ENCODE results near the gene PIEZO1.
"Not testable (repeated sequence)": the region's sequence is repeated elsewhere in the genome, so short reads cannot be mapped to it uniquely, and the experiment has no call there.

PIEZO1 gene

DNA sequence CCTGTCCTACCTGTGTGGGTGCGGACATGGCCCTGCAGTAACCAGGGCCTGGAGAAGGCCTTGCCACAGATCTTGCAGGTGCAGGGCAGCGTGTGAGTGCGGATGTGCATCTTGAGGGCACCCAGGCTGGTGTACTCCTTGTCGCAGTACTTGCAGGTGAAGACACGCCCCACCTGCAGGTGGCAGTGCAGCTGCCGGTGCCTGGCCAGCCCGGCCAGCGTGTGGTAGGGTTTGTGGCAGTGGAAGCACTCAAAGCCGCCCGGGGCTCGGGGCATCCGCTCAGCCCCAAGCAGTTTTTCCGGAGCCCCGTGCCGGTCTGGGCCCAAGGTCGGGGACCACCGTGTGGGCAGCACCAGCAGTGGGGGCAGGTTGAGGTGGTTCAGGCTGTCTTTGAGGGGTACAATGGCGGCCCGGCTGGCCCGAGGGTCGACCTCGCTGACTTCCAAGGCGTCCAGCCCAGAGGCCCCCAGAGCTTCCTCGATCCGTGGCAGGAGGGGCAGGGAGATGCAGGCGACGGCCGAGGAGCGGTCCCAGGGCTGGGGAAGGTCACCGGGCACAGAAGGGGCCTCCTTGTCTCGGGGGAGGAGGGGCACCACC, 103.8 kb downstream of the PIEZO1 start:
- H3K27me3 ChIP-seq (ENCODE audit: control insufficient read depth in 1 of 2, insufficient read depth in 2 of 2, low read length in 2 of 2) = peaks cover 31 to 51% of the 10 kb centered on the region in 2 donors

DNA sequence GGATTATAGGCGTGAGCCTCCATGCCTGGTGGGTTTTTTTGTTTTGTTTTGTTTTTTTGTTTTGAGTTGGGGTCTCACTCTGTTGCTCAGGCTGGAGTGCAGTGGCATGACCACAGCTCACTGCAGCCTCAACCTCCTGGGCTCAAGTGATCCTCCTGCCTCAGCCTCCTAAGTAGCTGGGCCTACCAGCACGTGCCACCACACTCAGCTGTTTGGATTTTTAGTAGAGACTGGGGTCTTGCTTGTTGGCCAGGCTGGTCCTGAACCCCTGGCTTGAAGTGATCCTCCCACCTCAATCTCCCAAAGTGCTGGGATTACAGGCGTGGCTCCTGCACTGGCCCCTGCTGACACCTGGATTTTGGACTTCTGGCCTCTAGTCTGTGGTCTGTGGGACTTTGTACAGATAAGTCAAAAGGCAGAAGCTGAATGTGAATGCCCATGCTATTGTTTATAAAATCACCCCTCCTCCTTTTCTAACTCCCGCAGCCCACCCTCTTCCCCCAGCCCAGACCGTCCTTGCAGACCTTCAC, 104.4 kb downstream of the PIEZO1 start:
- Histone ChIP-seq H3K9ac (ENCODE audit: low read length in 2 of 2) (no peak overlapping the region), H3K27me3 (ENCODE audit: control insufficient read depth in 1 of 2, insufficient read depth in 2 of 2, low read length in 2 of 2) (peaks cover 27 to 46% of the 10 kb centered on the region in 2 donors), H3K9me3 (ENCODE audit: control insufficient read depth in 2 of 2, low read length in 2 of 2) (no peaks in the 10 kb centered on the region), H3K27ac (ENCODE audit: low read length) (no peak overlapping the region), H3K36me3 (ENCODE audit: control insufficient read depth in 2 of 2, insufficient read depth in 2 of 2, low read length in 2 of 2) (no peaks in the 10 kb centered on the region), H3K4me1 (ENCODE audit: control insufficient read depth, insufficient read depth, low read length) (peaks cover 8% of the 10 kb centered on the region), H3K4me3 (ENCODE audit: low read length in 2 of 2) (no peak overlapping the region)

More for the DNA sequence above, 103.8 kb downstream of the PIEZO1 start:
- Histone ChIP-seq H3K4me1 (ENCODE audit: control insufficient read depth, insufficient read depth, low read length) (peaks cover 10% of the 10 kb centered on the region), H3K36me3 (ENCODE audit: control insufficient read depth in 2 of 2, insufficient read depth in 2 of 2, low read length in 2 of 2) (no peaks in the 10 kb centered on the region), H3K27ac (ENCODE audit: low read length) (no peak overlapping the region), H3K9me3 (ENCODE audit: control insufficient read depth in 2 of 2, low read length in 2 of 2) (no peaks in the 10 kb centered on the region), H3K4me3 (ENCODE audit: low read length in 2 of 2) (no peak overlapping the region), H3K9ac (ENCODE audit: low read length in 2 of 2) (no peak overlapping the region)

DNA sequence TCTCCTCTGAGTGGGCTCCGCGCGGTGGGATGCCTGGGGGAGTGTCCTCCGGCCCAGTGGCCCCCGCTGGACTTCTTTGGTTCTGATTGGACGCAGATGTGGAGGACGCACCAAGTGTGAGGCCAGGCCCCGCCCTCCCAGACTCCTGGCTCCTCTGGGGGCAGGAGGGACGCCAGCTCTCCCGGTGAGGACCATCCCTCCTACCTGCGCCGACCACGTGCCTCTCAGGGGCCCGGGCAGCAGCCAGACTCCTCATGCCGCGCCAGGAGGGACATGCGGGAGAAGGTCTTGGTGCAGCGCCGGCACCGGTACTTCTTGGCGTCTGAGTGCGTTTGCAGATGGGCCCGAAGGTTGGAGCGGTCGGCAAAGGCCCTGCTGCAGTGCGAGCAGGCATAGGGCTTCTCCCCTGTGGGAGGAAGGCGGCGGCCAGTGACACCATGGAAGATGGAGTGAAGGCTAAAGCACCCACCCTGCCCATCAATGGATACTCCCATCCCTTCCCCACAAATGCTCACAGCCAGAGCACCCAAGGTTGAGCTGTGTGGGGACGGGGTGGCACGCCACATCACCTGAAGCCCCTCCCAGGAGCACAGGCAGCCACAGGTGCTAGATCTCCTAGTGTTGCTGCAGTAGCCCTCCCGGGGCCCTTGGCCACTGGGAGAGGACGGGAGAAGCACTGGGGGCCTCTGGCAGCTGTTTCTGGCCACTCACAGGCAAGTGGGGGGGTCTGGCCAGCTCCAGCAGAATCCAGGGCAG, 106.6 kb downstream of the PIEZO1 start:
- H3K9ac ChIP-seq (ENCODE audit: low read length in 2 of 2) = no peak overlapping the region
- no peaks in the 10 kb centered on the region for H3K9me3 ChIP-seq (ENCODE audit: control insufficient read depth in 2 of 2, low read length in 2 of 2)
- peaks cover 2% of the 10 kb centered on the region for H3K4me1 ChIP-seq (ENCODE audit: control insufficient read depth, insufficient read depth, low read length)
- H3K27me3 ChIP-seq (ENCODE audit: control insufficient read depth in 1 of 2, insufficient read depth in 2 of 2, low read length in 2 of 2) = peaks cover 13 to 30% of the 10 kb centered on the region in 2 donors
- no peak overlapping the region for H3K4me3 ChIP-seq (ENCODE audit: low read length in 2 of 2)
- peaks cover 0 to 2% of the 10 kb centered on the region in 2 donors for H3K36me3 ChIP-seq (ENCODE audit: control insufficient read depth in 2 of 2, insufficient read depth in 2 of 2, low read length in 2 of 2)
- H3K27ac ChIP-seq (ENCODE audit: low read length) = no peak overlapping the region

DNA sequence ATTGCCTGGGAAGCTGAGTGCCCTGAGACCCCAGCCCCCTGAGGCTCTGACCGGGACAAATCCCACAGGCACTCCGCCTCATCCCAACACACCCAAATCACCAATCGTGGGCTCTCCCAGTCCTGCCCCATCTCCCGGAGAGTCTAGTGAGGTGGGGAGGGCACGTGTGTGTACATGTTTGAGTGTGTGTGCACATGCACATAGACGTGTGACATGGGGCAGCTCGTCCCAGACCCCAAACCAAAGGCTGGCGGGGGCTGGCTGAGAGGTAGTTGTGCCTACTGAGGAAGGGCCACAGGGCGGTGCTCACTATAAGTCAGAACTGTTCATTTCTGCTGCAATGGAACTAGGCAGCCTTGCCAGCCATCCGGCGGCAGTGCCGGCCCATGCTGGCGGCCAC, 107.3 kb downstream of the PIEZO1 start:
- no peak overlapping the region for H3K27ac ChIP-seq (ENCODE audit: low read length)
- H3K4me1 ChIP-seq (ENCODE audit: control insufficient read depth, insufficient read depth, low read length) = peaks cover 2% of the 10 kb centered on the region
- no peak overlapping the region for H3K4me3 ChIP-seq (ENCODE audit: low read length in 2 of 2)
- peaks cover 13 to 30% of the 10 kb centered on the region in 2 donors for H3K27me3 ChIP-seq (ENCODE audit: control insufficient read depth in 1 of 2, insufficient read depth in 2 of 2, low read length in 2 of 2)
- no peaks in the 10 kb centered on the region for H3K9me3 ChIP-seq (ENCODE audit: control insufficient read depth in 2 of 2, low read length in 2 of 2)
- H3K9ac ChIP-seq (ENCODE audit: low read length in 2 of 2) = no peak overlapping the region
- peaks cover 0 to 2% of the 10 kb centered on the region in 2 donors for H3K36me3 ChIP-seq (ENCODE audit: control insufficient read depth in 2 of 2, insufficient read depth in 2 of 2, low read length in 2 of 2)

DNA sequence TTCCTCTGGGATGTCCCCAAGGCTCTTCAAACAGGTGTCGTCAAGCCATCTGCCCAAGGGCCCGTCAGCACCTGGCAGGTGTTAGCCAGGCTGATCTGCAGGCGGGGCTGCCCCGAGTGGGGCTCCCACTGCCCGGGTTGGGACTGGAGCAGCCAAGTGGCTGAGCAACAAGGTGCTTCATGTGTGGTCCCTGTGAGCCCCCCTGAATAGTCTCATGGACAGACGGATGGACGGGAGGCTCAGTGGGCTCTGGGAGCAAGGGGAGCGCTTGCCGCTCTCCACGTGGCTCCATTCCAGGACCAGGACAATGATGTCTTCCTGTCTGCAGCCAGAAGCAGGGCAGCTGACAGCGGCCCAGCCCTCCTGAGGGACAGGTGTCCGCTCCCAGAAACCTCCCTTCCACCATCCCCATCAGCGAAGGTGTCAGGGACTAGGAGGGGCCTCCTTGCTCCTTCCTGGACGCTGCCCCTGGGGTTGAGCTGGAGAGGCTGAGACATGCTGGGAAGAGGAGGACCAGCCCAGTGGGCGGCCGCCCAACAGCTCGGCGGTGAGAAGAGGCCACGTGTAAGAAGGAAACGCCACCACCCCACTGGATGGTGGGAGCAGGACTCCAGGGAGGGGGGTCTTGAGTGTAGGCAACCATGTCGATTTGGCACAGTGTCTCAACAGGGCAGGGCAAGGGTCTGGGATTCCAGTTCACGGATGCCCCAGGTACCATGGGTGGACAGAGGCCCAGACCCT, 108.3 kb downstream of the PIEZO1 start:
- Histone ChIP-seq H3K9me3 (ENCODE audit: control insufficient read depth in 2 of 2, low read length in 2 of 2) (no peaks in the 10 kb centered on the region), H3K27me3 (ENCODE audit: control insufficient read depth in 1 of 2, insufficient read depth in 2 of 2, low read length in 2 of 2) (peaks cover 9 to 23% of the 10 kb centered on the region in 2 donors), H3K9ac (ENCODE audit: low read length in 2 of 2) (no peak overlapping the region), H3K4me1 (ENCODE audit: control insufficient read depth, insufficient read depth, low read length) (peaks cover 2% of the 10 kb centered on the region), H3K36me3 (ENCODE audit: control insufficient read depth in 2 of 2, insufficient read depth in 2 of 2, low read length in 2 of 2) (peaks cover 0 to 2% of the 10 kb centered on the region in 2 donors), H3K27ac (ENCODE audit: low read length) (no peak overlapping the region), H3K4me3 (ENCODE audit: low read length in 2 of 2) (no peak overlapping the region)

DNA sequence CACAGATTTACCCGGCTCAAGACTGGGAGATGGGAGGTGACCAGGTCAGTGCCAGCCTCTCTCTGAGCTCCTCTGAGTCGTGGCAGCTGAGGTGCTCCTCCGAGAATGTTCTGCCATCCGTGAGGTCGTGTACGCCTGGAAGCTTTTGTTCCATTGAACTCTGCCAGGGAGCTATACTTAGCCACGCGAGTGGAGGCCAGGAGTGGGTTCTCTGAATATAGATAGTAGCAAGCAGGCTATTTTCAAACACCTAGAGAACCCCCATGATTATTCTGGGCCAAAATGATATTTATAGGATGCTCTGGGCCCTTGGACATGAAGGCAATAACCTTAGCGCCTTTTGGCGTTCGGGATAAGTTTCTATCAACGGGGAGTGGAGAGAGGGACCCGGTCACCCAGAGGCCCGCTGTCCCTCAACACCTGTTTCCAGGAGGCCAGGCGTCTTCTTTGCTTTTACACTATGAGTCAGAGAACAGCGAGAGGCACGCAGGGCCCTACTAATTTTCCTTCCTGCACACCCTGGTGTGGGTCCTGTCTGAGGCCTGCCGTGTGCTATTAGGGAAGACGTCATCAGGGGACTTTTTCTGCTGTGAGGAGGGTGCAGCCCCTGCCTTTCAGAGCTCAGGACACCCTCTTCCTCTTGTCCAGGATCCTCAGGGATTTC, 111.2 kb downstream of the PIEZO1 start:
- Histone ChIP-seq H3K4me1 (ENCODE audit: control insufficient read depth, insufficient read depth, low read length) (no peaks in the 10 kb centered on the region), H3K9ac (ENCODE audit: low read length in 2 of 2) (no peak overlapping the region), H3K36me3 (ENCODE audit: control insufficient read depth in 2 of 2, insufficient read depth in 2 of 2, low read length in 2 of 2) (peaks cover 0 to 2% of the 10 kb centered on the region in 2 donors), H3K27ac (ENCODE audit: low read length) (no peak overlapping the region), H3K9me3 (ENCODE audit: control insufficient read depth in 2 of 2, low read length in 2 of 2) (no peaks in the 10 kb centered on the region), H3K4me3 (ENCODE audit: low read length in 2 of 2) (no peak overlapping the region), H3K27me3 (ENCODE audit: control insufficient read depth in 1 of 2, insufficient read depth in 2 of 2, low read length in 2 of 2) (peaks cover 6 to 7% of the 10 kb centered on the region in 2 donors)

DNA sequence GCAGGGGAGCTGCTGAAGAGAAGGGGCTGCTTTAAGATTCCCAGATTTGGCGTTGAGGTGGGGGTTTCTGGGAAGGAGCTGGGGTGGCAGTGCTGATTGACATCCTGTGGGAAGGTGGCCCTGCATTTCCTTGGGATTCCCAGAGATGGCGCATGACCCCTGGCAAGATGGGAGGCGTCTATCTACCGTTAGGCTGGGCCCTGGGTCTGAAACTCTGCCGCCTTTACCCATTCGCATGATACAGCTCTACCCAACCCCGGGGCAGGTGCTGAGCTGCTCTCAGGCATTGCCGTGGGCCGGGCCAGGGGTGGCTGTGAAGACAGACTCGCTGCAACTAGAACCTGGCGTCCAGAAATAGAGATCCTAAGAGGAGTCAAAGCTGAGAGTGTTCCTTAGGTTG, 112.2 kb downstream of the PIEZO1 start:
- H3K4me3 ChIP-seq (ENCODE audit: low read length in 2 of 2) = no peak overlapping the region
- H3K9me3 ChIP-seq (ENCODE audit: control insufficient read depth in 2 of 2, low read length in 2 of 2) = no peaks in the 10 kb centered on the region
- H3K27me3 ChIP-seq (ENCODE audit: control insufficient read depth in 1 of 2, insufficient read depth in 2 of 2, low read length in 2 of 2) = peaks cover 0 to 1% of the 10 kb centered on the region in 2 donors
- H3K36me3 ChIP-seq (ENCODE audit: control insufficient read depth in 2 of 2, insufficient read depth in 2 of 2, low read length in 2 of 2) = peaks cover 0 to 2% of the 10 kb centered on the region in 2 donors
- no peaks in the 10 kb centered on the region for H3K4me1 ChIP-seq (ENCODE audit: control insufficient read depth, insufficient read depth, low read length)
- no peak overlapping the region for H3K9ac ChIP-seq (ENCODE audit: low read length in 2 of 2)
- no peak overlapping the region for H3K27ac ChIP-seq (ENCODE audit: low read length)

DNA sequence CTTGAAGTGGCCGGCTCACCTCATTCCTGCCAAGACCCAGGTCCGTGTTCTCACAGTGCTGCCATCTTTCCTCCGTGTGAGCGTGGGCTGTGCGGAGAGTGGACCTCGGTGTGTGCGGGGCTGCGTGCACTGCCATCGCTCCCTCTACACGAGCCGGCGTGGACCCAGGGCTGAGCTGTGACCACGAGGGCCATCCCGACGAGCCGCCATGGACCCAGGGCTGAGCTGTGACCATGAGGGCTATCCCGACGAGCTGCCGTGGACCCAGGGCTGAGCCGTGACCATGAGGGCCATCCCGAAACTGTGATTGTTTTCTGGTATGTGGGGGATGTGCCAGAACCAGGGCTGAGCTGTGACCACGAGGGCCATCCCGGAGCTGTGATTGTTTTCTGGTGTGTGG, 113.2 kb downstream of the PIEZO1 start:
- no peaks in the 10 kb centered on the region for H3K27me3 ChIP-seq (ENCODE audit: control insufficient read depth in 1 of 2, insufficient read depth in 2 of 2, low read length in 2 of 2)
- H3K4me1 ChIP-seq (ENCODE audit: control insufficient read depth, insufficient read depth, low read length) = no peaks in the 10 kb centered on the region
- H3K36me3 ChIP-seq (ENCODE audit: control insufficient read depth in 2 of 2, insufficient read depth in 2 of 2, low read length in 2 of 2) = peaks cover 0 to 2% of the 10 kb centered on the region in 2 donors
- no peak overlapping the region for H3K4me3 ChIP-seq (ENCODE audit: low read length in 2 of 2)
- H3K27ac ChIP-seq (ENCODE audit: low read length) = no peak overlapping the region
- no peaks in the 10 kb centered on the region for H3K9me3 ChIP-seq (ENCODE audit: control insufficient read depth in 2 of 2, low read length in 2 of 2)
- no peak overlapping the region for H3K9ac ChIP-seq (ENCODE audit: low read length in 2 of 2)

DNA sequence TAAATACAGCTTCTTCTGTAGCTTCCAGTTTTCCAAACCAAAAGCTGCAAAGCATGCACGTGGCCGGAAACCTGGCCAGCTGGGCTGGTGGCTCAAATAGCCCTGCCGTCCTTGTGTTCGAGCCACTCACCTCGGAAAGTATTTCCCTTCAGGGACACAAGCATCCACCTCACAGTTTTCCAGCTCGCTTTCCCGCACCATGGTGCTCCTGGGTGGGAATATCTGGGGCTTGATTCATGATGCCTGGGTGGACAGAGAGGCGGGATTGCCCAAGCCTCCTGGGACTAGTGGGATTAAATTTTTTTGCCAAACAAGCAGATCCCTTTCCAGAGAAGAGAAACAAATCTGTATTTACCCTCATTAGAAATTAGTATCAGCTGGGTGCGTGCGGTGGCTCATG, 115.0 kb downstream of the PIEZO1 start:
- H3K9ac ChIP-seq (ENCODE audit: low read length in 2 of 2) = no peak overlapping the region
- no peak overlapping the region for H3K27ac ChIP-seq (ENCODE audit: low read length)
- H3K9me3 ChIP-seq (ENCODE audit: control insufficient read depth in 2 of 2, low read length in 2 of 2) = no peaks in the 10 kb centered on the region
- H3K36me3 ChIP-seq (ENCODE audit: control insufficient read depth in 2 of 2, insufficient read depth in 2 of 2, low read length in 2 of 2) = peaks cover 0 to 2% of the 10 kb centered on the region in 2 donors
- no peaks in the 10 kb centered on the region for H3K4me1 ChIP-seq (ENCODE audit: control insufficient read depth, insufficient read depth, low read length)
- no peaks in the 10 kb centered on the region for H3K27me3 ChIP-seq (ENCODE audit: control insufficient read depth in 1 of 2, insufficient read depth in 2 of 2, low read length in 2 of 2)
- H3K4me3 ChIP-seq (ENCODE audit: low read length in 2 of 2) = no peak overlapping the region

DNA sequence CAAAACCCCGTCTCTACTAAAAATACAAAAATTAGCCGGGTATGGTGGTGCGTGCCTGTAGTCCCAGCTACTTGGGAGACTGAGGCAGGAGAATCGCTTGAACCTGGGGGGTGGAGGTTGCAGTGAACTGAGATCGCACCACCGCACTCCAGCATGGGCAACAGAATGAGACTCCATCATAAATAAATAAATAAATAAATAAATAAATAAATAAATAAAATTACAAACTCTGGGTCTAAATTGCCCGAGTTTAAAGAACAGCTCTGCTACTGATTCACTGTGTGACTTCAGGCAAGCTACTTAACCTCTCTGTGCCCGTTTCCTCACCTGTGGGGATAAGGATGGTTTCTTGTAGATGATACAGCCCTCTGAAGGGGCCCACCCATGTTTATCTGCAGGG, 115.5 kb downstream of the PIEZO1 start:
- H3K36me3 ChIP-seq (ENCODE audit: control insufficient read depth in 2 of 2, insufficient read depth in 2 of 2, low read length in 2 of 2); H3K4me1 ChIP-seq (ENCODE audit: control insufficient read depth, insufficient read depth, low read length); H3K4me3 ChIP-seq (ENCODE audit: low read length in 2 of 2); H3K9me3 ChIP-seq (ENCODE audit: control insufficient read depth in 2 of 2, low read length in 2 of 2); H3K9ac ChIP-seq (ENCODE audit: low read length in 2 of 2); H3K27ac ChIP-seq (ENCODE audit: low read length); H3K27me3 ChIP-seq (ENCODE audit: control insufficient read depth in 1 of 2, insufficient read depth in 2 of 2, low read length in 2 of 2): not testable (repeated sequence)

Data from stomach smooth muscle (tissue), 2 donors.